CD14-positive monocyte (primary cell): ENCODE measurements around the gene MAP3K20. TPM values are rescaled to one million over a fixed set of nuclear protein-coding genes. Genes with fewer than 3 reads are reported as not detected.

Source experiments
- DNase-seq, 3 donors: peaks; one replicate each; pipeline ENCODE4 v3.0.0-alpha.2; 2011 to 2022
- H2AFZ ChIP-seq: 2 replicates; pipeline ENCODE4 v1.6.0; 2012; ENCODE audit warnings: mild to moderate bottlenecking, low read depth, low read length, inconsistent platforms; ENCODE audit not compliant: insufficient read depth, poor library complexity, severe bottlenecking
- H3K27ac ChIP-seq, 2 donors: 1 replicate in 1 of 2; 2 replicates in 1 of 2; pipeline ENCODE4 v1.5.1; 2012 to 2013; ENCODE audit warnings: low read length in 2 of 2, control low read depth in 1 of 2, inconsistent platforms in 1 of 2, low read depth in 1 of 2, mild to moderate bottlenecking in 1 of 2
- H3K27me3 ChIP-seq, 2 donors: one replicate each; pipeline versions ENCODE4 v1.6.0 to v1.6.1; 2011 to 2013; ENCODE audit warnings: low read length in 2 of 2; ENCODE audit not compliant: control insufficient read depth in 2 of 2, insufficient read depth in 2 of 2
- H3K36me3 ChIP-seq, 2 donors: replicated peaks in 1 of 2; 1 replicate in 1 of 2; 2 replicates in 1 of 2; pipeline versions ENCODE4 v1.5.1 to v1.6.1; 2012 to 2013; ENCODE audit warnings: low read length in 2 of 2, control low read depth in 1 of 2, inconsistent platforms in 1 of 2, mild to moderate bottlenecking in 1 of 2; ENCODE audit not compliant: insufficient read depth in 2 of 2, control insufficient read depth in 1 of 2
- H3K4me1 ChIP-seq, 2 donors: 1 replicate in 1 of 2; 2 replicates in 1 of 2; pipeline versions ENCODE4 v1.5.1 to v1.6.1; 2012 to 2013; ENCODE audit warnings: low read length in 2 of 2, control low read depth in 1 of 2, inconsistent platforms in 1 of 2, mild to moderate bottlenecking in 1 of 2, moderate library complexity in 1 of 2; ENCODE audit not compliant: insufficient read depth in 2 of 2, control insufficient read depth in 1 of 2
- H3K4me2 ChIP-seq: replicated peaks from 2 replicates; pipeline ENCODE3; 2012; ENCODE audit warnings: low read length, moderate library complexity, mild to moderate bottlenecking; ENCODE audit not compliant: poor library complexity, severe bottlenecking; ENCODE audit errors: extremely low read depth
- H3K4me3 ChIP-seq, 3 experiments: fragments of 200-600 bp in 1 of 3; sonication (generic) in 1 of 3; replicated peaks in 1 of 3; 1 replicate in 2 of 3; 2 replicates in 1 of 3; pipeline ENCODE4 v1.5.1; 2011 to 2013; ENCODE audit warnings: low read length in 3 of 3, mild to moderate bottlenecking in 3 of 3, control low read depth in 2 of 3, low read depth in 2 of 3, inconsistent platforms in 1 of 3, moderate library complexity in 1 of 3
- H3K79me2 ChIP-seq: 2 replicates; pipeline ENCODE4 v1.6.0; 2012; ENCODE audit warnings: mild to moderate bottlenecking, control low read depth, inconsistent platforms, low read length, moderate library complexity; ENCODE audit not compliant: insufficient read depth
- H3K9ac ChIP-seq: 2 replicates; pipeline ENCODE4 v1.6.0; 2017; ENCODE audit warnings: low read length, mild to moderate bottlenecking; ENCODE audit not compliant: insufficient read depth, poor library complexity, severe bottlenecking
- H3K9me3 ChIP-seq, 2 donors: replicated peaks in 1 of 2; 1 replicate in 1 of 2; 2 replicates in 1 of 2; pipeline versions ENCODE4 v1.5.1 to v1.6.1; 2012 to 2013; ENCODE audit warnings: low read length in 2 of 2, control low read depth in 1 of 2; ENCODE audit not compliant: control insufficient read depth in 1 of 2, insufficient read depth in 1 of 2
- H4K20me1 ChIP-seq: 2 replicates; pipeline ENCODE4 v1.6.0; 2012; ENCODE audit warnings: mild to moderate bottlenecking, low read length, control low read depth, moderate library complexity; ENCODE audit not compliant: insufficient read depth
- H3K27ac Mint-ChIP-seq, 7 donors: one replicate each; pipeline ENCODE4 v1.8.0; 2020; ENCODE audit warnings: mild to moderate bottlenecking in 7 of 7, mixed read lengths in 7 of 7, moderate library complexity in 6 of 7, inconsistent platforms in 2 of 7
- H3K27me3 Mint-ChIP-seq, 3 donors: one replicate each; pipeline ENCODE4 v1.8.0; 2021 to 2022; ENCODE audit warnings: low read depth in 3 of 3, mild to moderate bottlenecking in 3 of 3, mixed read lengths in 3 of 3, moderate library complexity in 3 of 3, inconsistent platforms in 1 of 3
- H3K36me3 Mint-ChIP-seq, 2 donors: one replicate each; pipeline ENCODE4 v1.8.0; 2020; ENCODE audit warnings: mixed read lengths in 2 of 2, inconsistent platforms in 1 of 2, mild to moderate bottlenecking in 1 of 2
- H3K4me1 Mint-ChIP-seq: one replicate; pipeline ENCODE4 v1.8.0; 2020; ENCODE audit warnings: mild to moderate bottlenecking, mixed read lengths
- H3K4me3 Mint-ChIP-seq, 2 donors: one replicate each; pipeline ENCODE4 v1.8.0; 2020; ENCODE audit warnings: mild to moderate bottlenecking in 2 of 2, mixed read lengths in 2 of 2, moderate library complexity in 1 of 2
- H3K9me3 Mint-ChIP-seq, 7 donors: one replicate each; pipeline ENCODE4 v1.8.0; 2020 to 2022; ENCODE audit warnings: mixed read lengths in 7 of 7, mild to moderate bottlenecking in 6 of 7, moderate library complexity in 6 of 7, inconsistent platforms in 2 of 7
- WGBS: methylation state at CpG from one replicate; pipeline ENCODE4 v1.1.5; 2013; ENCODE audit warnings: missing lambda C conversion rate; ENCODE audit not compliant: insufficient coverage; 5-methylcytosine and 5-hydroxymethylcytosine counted together
- intact Hi-C, 2 donors: fragments of 100-400 bp; cut with micrococcal nuclease; formaldehyde crosslinking; loops; one replicate each; pipeline versions ENCODE4 v1.15.0 to v1.15.1; 2023
- polyA plus RNA-seq, 3 donors: library from polyadenylated mRNA; depleted of rRNA in 1 of 3; unstranded in 2 of 3; stranded (reverse) in 1 of 3; fragments of 300-500 nt in 2 of 3; fragments of >200 nt in 1 of 3; fragmentation: Illumina TruSeq in 2 of 3; gene quantifications; 1 replicate in 2 of 3; 2 replicates in 1 of 3; pipeline ENCODE4 v1.2.3, GENCODE V29; 2012 to 2021
- TF ChIP-seq, protein P1 (sequence below): fragments of 200-600 bp; IDR thresholded peaks from one replicate; pipeline ENCODE4 v1.8.0; 2022; ENCODE audit warnings: antibody characterized with exemption, mild to moderate bottlenecking

MAP3K20 gene
- polyA plus RNA-seq, 3 donors, result 14.3 to 30.7 (median 21.6) TPM

- H3K27ac Mint-ChIP-seq, result no peak overlapping the region
- H3K36me3 ChIP-seq, result no peaks in the 10 kb centered on the region
- peaks cover 68% of the 10 kb centered on the region for H4K20me1 ChIP-seq
- peaks cover 12 to 16% of the 10 kb centered on the region in 2 donors for H3K27me3 ChIP-seq
- TF ChIP-seq, protein P1, sequence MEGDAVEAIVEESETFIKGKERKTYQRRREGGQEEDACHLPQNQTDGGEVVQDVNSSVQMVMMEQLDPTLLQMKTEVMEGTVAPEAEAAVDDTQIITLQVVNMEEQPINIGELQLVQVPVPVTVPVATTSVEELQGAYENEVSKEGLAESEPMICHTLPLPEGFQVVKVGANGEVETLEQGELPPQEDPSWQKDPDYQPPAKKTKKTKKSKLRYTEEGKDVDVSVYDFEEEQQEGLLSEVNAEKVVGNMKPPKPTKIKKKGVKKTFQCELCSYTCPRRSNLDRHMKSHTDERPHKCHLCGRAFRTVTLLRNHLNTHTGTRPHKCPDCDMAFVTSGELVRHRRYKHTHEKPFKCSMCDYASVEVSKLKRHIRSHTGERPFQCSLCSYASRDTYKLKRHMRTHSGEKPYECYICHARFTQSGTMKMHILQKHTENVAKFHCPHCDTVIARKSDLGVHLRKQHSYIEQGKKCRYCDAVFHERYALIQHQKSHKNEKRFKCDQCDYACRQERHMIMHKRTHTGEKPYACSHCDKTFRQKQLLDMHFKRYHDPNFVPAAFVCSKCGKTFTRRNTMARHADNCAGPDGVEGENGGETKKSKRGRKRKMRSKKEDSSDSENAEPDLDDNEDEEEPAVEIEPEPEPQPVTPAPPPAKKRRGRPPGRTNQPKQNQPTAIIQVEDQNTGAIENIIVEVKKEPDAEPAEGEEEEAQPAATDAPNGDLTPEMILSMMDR, result no peak
- H3K4me3 Mint-ChIP-seq, result peak overlapping the region in 1 of 2 donors; percentile 35
- peaks cover 0 to 4% (median 2%) of the 10 kb centered on the region in 7 donors for H3K9me3 Mint-ChIP-seq
- peaks cover 15 to 37% of the 10 kb centered on the region in 2 donors for H3K4me1 ChIP-seq
- H3K4me3 ChIP-seq, result no peak overlapping the region
- peaks cover 45% of the 10 kb centered on the region for H3K4me1 Mint-ChIP-seq
- no peak overlapping the region for H3K27ac ChIP-seq
- no peaks in the 10 kb centered on the region for H3K9me3 ChIP-seq
- WGBS, result 89% methylated on average over 4 of the region's 6 CpGs
- H3K4me2 ChIP-seq, result no peak overlapping the region
- H3K79me2 ChIP-seq, result peaks cover 5% of the 10 kb centered on the region
- H3K36me3 Mint-ChIP-seq, result peaks cover 20 to 38% of the 10 kb centered on the region in 2 donors
- DNase-seq, result no peak
- no peak overlapping the region for H3K9ac ChIP-seq
- no peak overlapping the region for H2AFZ ChIP-seq
- intact Hi-C loops, result no loop called here
- peaks cover 16 to 30% (median 17%) of the 10 kb centered on the region in 3 donors for H3K27me3 Mint-ChIP-seq
Observed at GRCh38 chr2:173130496-173131465, 55.1 kb downstream of the MAP3K20 start.

DNA sequence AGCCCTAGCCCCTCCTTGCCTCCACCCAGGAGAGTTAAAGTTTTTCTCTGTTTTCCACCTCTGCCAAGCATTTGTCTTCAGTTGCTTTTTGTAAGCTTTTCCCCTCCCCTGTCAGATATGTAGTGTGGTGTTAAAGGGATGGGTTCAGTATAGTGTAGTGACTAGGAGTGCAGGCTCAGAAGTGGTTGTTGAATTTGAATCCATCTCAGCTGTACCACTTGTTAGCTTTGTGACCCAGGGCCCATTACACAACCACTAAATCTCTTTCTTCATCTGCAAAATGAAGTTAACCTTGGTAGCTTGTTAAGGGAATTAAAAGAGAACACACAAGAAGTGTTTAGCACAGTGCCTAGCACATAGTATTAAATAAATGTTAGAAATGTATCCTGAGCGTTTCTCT, 56.9 kb downstream of the MAP3K20 start:
- H4K20me1 ChIP-seq, result peaks cover 51% of the 10 kb centered on the region
- Mint-ChIP-seq H3K27ac (no peak overlapping the region), H3K4me1 (peaks cover 51% of the 10 kb centered on the region), H3K4me3 (no peak overlapping the region), H3K9me3 (peaks cover 0 to 4% (median 2%) of the 10 kb centered on the region in 7 donors), H3K36me3 (peaks cover 20 to 35% of the 10 kb centered on the region in 2 donors), H3K27me3 (peaks cover 14 to 26% (median 16%) of the 10 kb centered on the region in 3 donors)
- WGBS, result no CpG with 5 or more reads among the region's 1 CpG
- TF ChIP-seq, protein P1, result no peak
- peaks cover 5% of the 10 kb centered on the region for H3K79me2 ChIP-seq
- peaks cover 12 to 16% of the 10 kb centered on the region in 2 donors for H3K27me3 ChIP-seq
- H3K27ac ChIP-seq, result no peak overlapping the region
- no peak overlapping the region for H2AFZ ChIP-seq
- DNase-seq, result no peak
- no peaks in the 10 kb centered on the region for H3K9me3 ChIP-seq
- intact Hi-C loops, result no loop called here
- no peak overlapping the region for H3K9ac ChIP-seq
- no peak overlapping the region for H3K4me3 ChIP-seq
- H3K4me1 ChIP-seq, result peaks cover 18 to 40% of the 10 kb centered on the region in 2 donors
- no peaks in the 10 kb centered on the region for H3K36me3 ChIP-seq
- no peak overlapping the region for H3K4me2 ChIP-seq
